HuH-7.5 (cell line): ENCODE measurements around the gene RANBP3L.
"Not testable (repeated sequence)": the region's sequence is repeated elsewhere in the genome, so short reads cannot be mapped to it uniquely, and the experiment has no call there.

Experiments
- DNase-seq: peaks from one replicate; pipeline ENCODE4 v3.0.0; 2011; ENCODE audit warnings: low spot score

The RANBP3L gene

DNA sequence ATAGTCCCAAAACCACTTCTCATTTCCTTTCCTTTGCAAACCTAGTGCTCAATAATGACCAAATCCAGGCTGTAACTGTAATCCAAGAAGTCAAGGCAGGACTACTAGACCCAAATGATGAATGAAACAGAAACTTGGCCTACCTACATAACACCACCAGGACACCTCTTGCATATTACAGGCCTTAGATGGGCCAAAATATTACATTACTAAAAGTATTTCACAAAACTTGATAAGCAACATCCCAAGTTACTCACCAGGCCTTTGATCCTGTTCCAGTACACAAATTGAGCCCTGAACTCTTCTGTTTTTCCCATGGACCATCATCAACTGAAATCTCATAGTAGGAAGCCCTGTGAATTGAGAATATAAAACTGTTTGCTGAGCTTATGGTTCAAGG is 94.8 kb downstream of the RANBP3L start:
- no peak for DNase-seq

DNA sequence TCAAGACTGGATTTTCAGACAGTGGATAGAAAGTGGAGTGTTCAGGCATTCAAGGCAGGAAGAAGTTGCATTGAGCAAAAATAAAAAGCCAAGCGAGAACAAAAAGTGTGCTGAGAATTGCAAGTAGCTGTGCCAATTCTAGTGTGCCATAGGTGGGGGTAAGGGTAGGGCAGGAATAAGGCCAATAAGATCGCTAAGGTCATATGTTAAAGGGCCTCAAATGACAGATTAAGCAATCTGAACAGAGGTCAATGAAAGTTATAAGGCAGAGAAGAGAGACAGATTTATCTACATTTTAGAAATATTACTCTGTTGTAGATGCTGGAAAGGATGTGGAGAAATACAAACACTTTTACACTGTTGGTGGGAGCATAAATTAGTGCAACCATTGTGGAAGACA is 96.4 kb downstream of the RANBP3L start:
- no peak for DNase-seq

DNA sequence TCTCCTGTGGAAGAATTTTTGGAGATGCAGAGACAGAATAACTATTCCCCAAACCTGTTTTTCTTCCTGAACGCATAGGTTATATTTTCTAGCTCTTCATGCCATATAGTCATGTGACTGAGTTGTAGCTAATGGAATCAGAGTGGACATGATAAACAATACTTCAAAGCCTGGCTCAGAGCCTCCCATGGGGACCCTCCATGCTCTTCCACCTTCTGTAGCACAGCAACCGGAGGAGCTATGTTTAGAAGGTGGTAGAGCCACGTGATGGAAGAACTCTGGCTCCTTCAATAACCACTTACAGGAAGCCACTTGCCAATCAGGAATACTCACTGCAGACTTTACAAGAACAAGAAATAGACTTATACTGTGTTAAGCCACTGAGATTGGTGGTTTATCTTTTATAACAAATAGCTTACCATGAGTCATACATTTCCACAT is 99.2 kb downstream of the RANBP3L start:
- DNase-seq, result no peak

DNA sequence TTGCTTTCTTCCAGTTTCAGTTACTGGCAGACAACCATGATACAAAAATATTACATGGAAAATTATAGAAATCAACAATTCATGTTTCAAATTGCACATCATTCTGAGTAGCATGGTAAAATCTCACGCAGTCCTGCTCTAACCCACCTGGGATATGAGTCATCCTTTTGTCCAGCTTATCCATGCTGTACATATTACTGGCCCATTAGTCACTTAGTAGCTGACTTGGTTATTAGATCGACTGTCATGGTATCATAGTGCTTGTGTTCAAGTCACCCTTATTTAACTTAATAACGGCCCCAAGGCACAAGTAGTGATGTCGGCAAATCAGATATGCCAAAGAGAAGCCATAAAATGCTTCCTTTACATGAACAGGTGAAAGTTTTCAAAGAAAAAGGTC is 101.2 kb downstream of the RANBP3L start:
- no peak for DNase-seq

DNA sequence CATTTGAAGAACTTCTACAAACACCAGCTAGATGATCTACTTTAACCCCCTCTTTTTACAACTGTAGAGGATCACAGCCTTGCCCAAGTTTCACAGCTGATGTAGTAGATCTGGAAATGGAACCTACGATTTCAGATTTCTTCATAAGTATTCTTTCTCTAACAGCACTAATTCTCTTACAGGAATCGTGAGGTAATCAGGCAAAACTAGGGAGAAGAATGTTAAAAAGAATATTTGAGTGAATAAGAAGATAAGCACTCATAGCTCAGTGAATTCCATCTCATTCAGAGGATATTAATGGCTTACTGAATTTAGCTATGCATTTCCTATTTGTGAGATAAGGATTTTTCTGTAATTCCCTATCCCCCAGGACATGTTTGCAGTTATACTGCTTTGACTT is 102.1 kb downstream of the RANBP3L start:
- no peak for DNase-seq

DNA sequence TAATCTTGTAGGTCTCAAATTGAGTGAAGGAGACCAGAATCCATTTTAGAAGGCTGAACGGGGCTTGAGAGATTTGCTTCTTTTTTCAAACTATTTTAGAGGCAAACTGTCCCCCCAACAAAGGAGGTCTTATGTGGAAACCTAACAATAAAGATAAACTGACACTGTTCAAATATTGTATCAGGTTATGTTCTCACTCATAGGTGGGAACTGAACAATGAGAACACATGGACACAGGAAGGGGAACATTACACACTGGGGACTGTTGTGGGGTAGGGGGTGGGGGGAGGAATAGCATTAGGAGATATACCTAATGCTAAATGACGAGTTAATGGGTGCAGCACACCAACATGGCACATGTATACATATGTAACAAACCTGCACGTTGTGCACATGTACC is 102.9 kb downstream of the RANBP3L start:
- DNase-seq, result not testable (repeated sequence)
